GM18519 (cell line): ENCODE results near the gene NOVA1.
"Not testable (repeated sequence)": the region's sequence is repeated elsewhere in the genome, so short reads cannot be mapped to it uniquely, and the experiment has no call there.

Experiments
- ATAC-seq: cut with Tn5 transposase; IDR thresholded peaks from one replicate; pipeline ENCODE4 v1.9.1; 2021; ENCODE audit warnings: mild to moderate bottlenecking, moderate library complexity; ENCODE audit not compliant: unreplicated experiment, low FRiP score

The NOVA1 gene

GRCh38 chr14:26597589-26598080, at the start of gene NOVA1:
NOVA1 (minus strand) TSS chr14:26598033; CDS start chr14:26597436, 597 bp downstream.
- no peak for ATAC-seq

GRCh38 chr14:26645057-26645456, 47.2 kb upstream of the NOVA1 start:
- not testable (repeated sequence) for ATAC-seq

- ATAC-seq, result no peak
Observed at GRCh38 chr14:26636561-26636960, 38.7 kb upstream of the NOVA1 start.

GRCh38 chr14:26634946-26635345, 37.1 kb upstream of the NOVA1 start:
- not testable (repeated sequence) for ATAC-seq

GRCh38 chr14:26626256-26626655, 28.4 kb upstream of the NOVA1 start:
- no peak for ATAC-seq

- no peak for ATAC-seq
Observed at GRCh38 chr14:26622611-26623010, 24.8 kb upstream of the NOVA1 start.

GRCh38 chr14:26621807-26622560, 24.2 kb upstream of the NOVA1 start:
- no peak for ATAC-seq

- no peak for ATAC-seq
Observed at GRCh38 chr14:26621364-26621763, 23.5 kb upstream of the NOVA1 start.

- ATAC-seq, result no peak
Observed at GRCh38 chr14:26611259-26611658, 13.4 kb upstream of the NOVA1 start.

- ATAC-seq, result no peak
Observed at GRCh38 chr14:26606729-26607312, 9.0 kb upstream of the NOVA1 start.

- no peak for ATAC-seq
Observed at GRCh38 chr14:26605602-26606001, 7.8 kb upstream of the NOVA1 start.

GRCh38 chr14:26602902-26603301, 5.1 kb upstream of the NOVA1 start:
- ATAC-seq, result no peak

GRCh38 chr14:26601856-26602255, 4.0 kb upstream of the NOVA1 start:
- ATAC-seq, result no peak

- no peak for ATAC-seq
Observed at GRCh38 chr14:26599291-26599690, 1.5 kb upstream of the NOVA1 start.

- no peak for ATAC-seq
Observed at GRCh38 chr14:26598672-26599131, 869 bp upstream of the NOVA1 start.

- ATAC-seq, result no peak
Observed at GRCh38 chr14:26598081-26598671, 343 bp upstream of the NOVA1 start.

GRCh38 chr14:26597071-26597588, 703 bp downstream of the NOVA1 start:
- ATAC-seq, result no peak

- ATAC-seq, result no peak
Observed at GRCh38 chr14:26596543-26597061, 1.2 kb downstream of the NOVA1 start.

GRCh38 chr14:26595926-26596542, 1.8 kb downstream of the NOVA1 start:
- no peak for ATAC-seq

- ATAC-seq, result no peak
Observed at GRCh38 chr14:26594756-26595545, 2.9 kb downstream of the NOVA1 start.
